GM12878 (cell line): ENCODE results near the gene TXLNG. TPM values are rescaled to one million over a fixed set of nuclear protein-coding genes. Genes with fewer than 3 reads are reported as not detected.

Experiments
- ATAC-seq: fragments of 200-7000 bp; cut with Tn5 transposase; 3 replicates; pipeline ENCODE4 v1.9.1; 2020; ENCODE audit warnings: mild to moderate bottlenecking, moderate library complexity
- BruUV-seq: library from RNA; stranded (reverse); fragments of 400-500 nt; replicated peaks from 2 replicates; lab custom pipeline; 2021; lab: Mats Ljungman, UMichigan
- CTCF ChIA-PET: fragments of 300-600 bp; sonication (Branson Sonifier 250); formaldehyde crosslinking; extraction: SDS; loops from one replicate; lab custom pipeline; 2021; ENCODE audit warnings: inconsistent platforms; lab: Yijun Ruan, JAX
- POLR2A ChIA-PET: fragments of 350-600 bp; formaldehyde crosslinking; extraction: SDS; loops from one replicate; lab custom pipeline; 2021; ENCODE audit warnings: inconsistent platforms; lab: Charles Lee
- RAD21 ChIA-PET: fragments of 300-600 bp; sonication (Branson Sonifier 250); formaldehyde crosslinking; loops from one replicate; lab custom pipeline; 2023; ENCODE audit warnings: antibody characterized with exemption; ENCODE audit not compliant: unreplicated experiment; lab: Charles Lee
- SMC1A ChIA-PET: fragments of 300-600 bp; sonication (Branson Sonifier 250); formaldehyde crosslinking; loops from one replicate; lab custom pipeline; 2023; ENCODE audit not compliant: unreplicated experiment, uncharacterized antibody; lab: Charles Lee
- DNase-seq: peaks from one replicate; pipeline ENCODE4 v3.0.0-alpha.2; 2011; ENCODE audit warnings: low read depth, low spot score
- FAIRE-seq: peaks from 3 replicates; lab custom pipeline; 2011; peaks lifted over from hg19 to GRCh38; lab: Jason Lieb, UNC
- H2AFZ ChIP-seq: 2 replicates; pipeline ENCODE4 v1.6.0; 2011; ENCODE audit warnings: low read depth, low read length, control low read depth; ENCODE audit not compliant: control insufficient read depth
- H3K27ac ChIP-seq: 2 replicates; pipeline ENCODE4 v1.5.1; 2011; ENCODE audit warnings: control low read depth; ENCODE audit not compliant: control insufficient read depth, insufficient read depth
- H3K27me3 ChIP-seq, 2 experiments: replicated peaks in 1 of 2; 2 replicates each; pipeline versions ENCODE4 v1.6.0 to v1.6.1; 2011; ENCODE audit warnings: low read length in 1 of 2; ENCODE audit not compliant: control insufficient read depth in 2 of 2, insufficient read depth in 2 of 2
- H3K36me3 ChIP-seq, 2 experiments: 2 replicates each; pipeline ENCODE4 v1.5.1; 2011; ENCODE audit warnings: low read length in 1 of 2; ENCODE audit not compliant: control insufficient read depth in 2 of 2, insufficient read depth in 2 of 2
- H3K4me1 ChIP-seq: 2 replicates; pipeline ENCODE4 v1.6.1; 2011; ENCODE audit warnings: mild to moderate bottlenecking, low read length, moderate library complexity, mixed read lengths; ENCODE audit not compliant: control insufficient read depth, insufficient read depth
- H3K4me2 ChIP-seq: 2 replicates; pipeline ENCODE4 v1.6.0; 2011; ENCODE audit warnings: control low read depth; ENCODE audit not compliant: control insufficient read depth, insufficient read depth
- H3K4me3 ChIP-seq: fragments of 200-600 bp; sonication (generic); 2 replicates; pipeline ENCODE4 v1.5.1; 2016
- H3K79me2 ChIP-seq: 2 replicates; pipeline ENCODE4 v1.6.0; 2011; ENCODE audit warnings: low read length; ENCODE audit not compliant: control insufficient read depth, insufficient read depth
- H3K9ac ChIP-seq: 2 replicates; pipeline ENCODE4 v1.8.0; 2011; ENCODE audit warnings: low read length, control low read depth, mixed read lengths; ENCODE audit not compliant: control insufficient read depth, insufficient read depth
- H3K9me3 ChIP-seq: replicated peaks from 3 replicates; pipeline ENCODE4 v1.5.1; 2011; ENCODE audit warnings: mild to moderate bottlenecking, low read length; ENCODE audit not compliant: control insufficient read depth, insufficient read depth
- H4K20me1 ChIP-seq: 2 replicates; pipeline ENCODE4 v1.6.0; 2011; ENCODE audit not compliant: control insufficient read depth, insufficient read depth
- CHD4 ChIP-seq: fragments of 200-600 bp; sonication (generic); IDR thresholded peaks from 2 replicates; pipeline ENCODE4 v1.6.1; 2016; ENCODE audit warnings: mild to moderate bottlenecking
- EP300 ChIP-seq, 2 experiments: fragments of 150-350 bp in 1 of 2; IDR thresholded peaks; 2 replicates each; pipeline ENCODE4 v1.6.1; 2011 to 2012; ENCODE audit warnings: low read depth in 2 of 2, low read length in 2 of 2, borderline replicate concordance in 1 of 2, improper control_type of control experiment in 1 of 2, inconsistent platforms in 1 of 2; ENCODE audit not compliant: control insufficient read depth in 1 of 2
- GABPA ChIP-seq: IDR thresholded peaks from 2 replicates; pipeline ENCODE4 v1.6.1; 2014; ENCODE audit warnings: antibody characterized with exemption, low read depth, mild to moderate bottlenecking, inconsistent platforms
- MEF2B ChIP-seq: fragments of 450-650 bp; IDR thresholded peaks from 2 replicates; pipeline ENCODE4 v1.6.1; 2018; ENCODE audit warnings: mild to moderate bottlenecking, moderate library complexity; ENCODE audit not compliant: partially characterized antibody, poor library complexity, severe bottlenecking
- POU2F2 ChIP-seq: IDR thresholded peaks from 3 replicates; pipeline ENCODE4 v1.6.1; 2011; ENCODE audit warnings: low read depth, mild to moderate bottlenecking, low read length, borderline replicate concordance
- SMARCA5 ChIP-seq: fragments of 450-650 bp; IDR thresholded peaks from 2 replicates; pipeline ENCODE4 v1.6.1; 2017; ENCODE audit warnings: mild to moderate bottlenecking
- WGBS: methylation state at CpG from one replicate; pipeline ENCODE4 v1.1.6; 2016; ENCODE audit warnings: low lambda C conversion rate; ENCODE audit not compliant: insufficient replicate concordance, insufficient coverage; ENCODE audit errors: missing lambda C conversion rate; 5-methylcytosine and 5-hydroxymethylcytosine counted together
- in situ Hi-C: fragments of 300-500 bp; cut with MboI; formaldehyde crosslinking; loops from 9 replicates; pipeline ENCODE4 v1.14.3; 2018; ENCODE audit warnings: mixed read lengths
- intact Hi-C: fragments of 100-400 bp; cut with micrococcal nuclease; formaldehyde crosslinking; loops from one replicate; pipeline ENCODE4 v1.14.2; 2022; ENCODE audit not compliant: unreplicated experiment
- polyA plus RNA-seq, 11 experiments: library from polyadenylated mRNA; depleted of rRNA in 4 of 11; unstranded in 6 of 11; stranded (reverse) in 5 of 11; fragments of >200 nt; fragmentation: Nextera tagmentation in 4 of 11; fragmentation: Illumina TruSeq in 1 of 11; extraction: Ambion mirVana in 4 of 11; extraction: Trizol in 1 of 11; gene quantifications; 1 replicate in 1 of 11; 2 replicates in 10 of 11; pipeline versions ENCODE4 v1.2.1 to v1.2.3, GENCODE V29; 2011 to 2016; ENCODE audit warnings: inconsistent platforms in 2 of 11, missing spikeins in 2 of 11, low read depth in 1 of 11
- total RNA-seq, 4 experiments: library from RNA; depleted of rRNA in 3 of 4; stranded (reverse); fragments of >200 nt in 3 of 4; fragmentation: Illumina TruSeq in 1 of 4; extraction: Trizol in 1 of 4; gene quantifications; 2 replicates each; pipeline versions ENCODE4 v1.2.1 to v1.2.3, GENCODE V29; 2013 to 2021
- TF ChIP-seq, protein P1 (sequence below): fragments of 150-350 bp; IDR thresholded peaks from 2 replicates; pipeline ENCODE4 v1.6.1; 2016; ENCODE audit warnings: low read depth, low read length
- TF ChIP-seq, protein P2 (sequence below): fragments of 450-650 bp; IDR thresholded peaks from 2 replicates; pipeline ENCODE4 v1.6.1; 2018; ENCODE audit warnings: mild to moderate bottlenecking, low read depth, moderate library complexity; ENCODE audit not compliant: partially characterized antibody

The TXLNG gene
- total and polyA plus RNA-seq, 10 of the 15 experiments (the other 5 are each of a cell fraction or from before 2014, with no cell fraction given) = 9.9 to 40.7 (median 19.5) TPM

DNA sequence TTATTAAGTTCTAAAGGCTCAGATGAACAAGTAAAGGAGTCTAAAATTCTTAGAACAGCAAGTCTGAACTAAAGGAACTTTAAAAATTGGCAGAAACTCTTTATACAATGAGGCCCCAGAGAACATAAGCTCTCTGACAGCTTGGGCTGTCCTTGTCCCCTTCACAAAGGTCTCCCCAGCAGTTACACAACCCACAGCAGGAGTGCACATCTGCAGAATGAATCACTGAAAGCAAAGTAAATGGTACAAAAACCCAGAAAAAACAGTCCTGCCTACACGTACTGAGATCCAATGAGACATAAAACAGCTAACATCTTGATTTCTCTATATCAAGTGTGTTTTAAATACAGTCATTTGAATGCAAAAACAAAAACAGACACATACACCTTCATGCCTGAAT, 65.2 kb downstream of the TXLNG start:
- Histone ChIP-seq H3K36me3 (peaks cover 0 to 6% of the 10 kb centered on the region in 2 experiments), H3K27ac (no peak overlapping the region), H3K9me3 (no peaks in the 10 kb centered on the region; the same call in 2 of the 3 replicates), H4K20me1 (no peaks in the 10 kb centered on the region), H3K79me2 (no peaks in the 10 kb centered on the region; the same call in 1 of the 2 replicates), H3K9ac (no peak overlapping the region), H3K4me2 (no peak overlapping the region), H2AFZ (no peak overlapping the region)
- DNase-seq (no peak), FAIRE-seq (no peak), ATAC-seq (peak; percentile 12; the same call in 2 of the 3 replicates)
- in situ Hi-C loops = no loop called here
- BruUV-seq = no TSS peak
- ChIA-PET RAD21 (no interaction called here), SMC1A (interaction anchor here (1.0 to 1.5 kb wide), 2 partner anchors 9 to 20 kb away, joined by 3 to 4 read pairs; no protein-coding TSS in a partner anchor), POLR2A (no interaction called here)
- TF ChIP-seq POU2F2 (no peak), EP300 (IDR thresholded peaks at IDR 0.05; ENCODE audit: borderline replicate concordance in 1 of 2, control insufficient read depth in 1 of 2, low read depth in 2 of 2, low read length in 2 of 2) (no peak), MEF2B (no peak), SMARCA5 (no peak), CHD4 (no peak), GABPA (no peak)
- TF ChIP-seq, protein P1, sequence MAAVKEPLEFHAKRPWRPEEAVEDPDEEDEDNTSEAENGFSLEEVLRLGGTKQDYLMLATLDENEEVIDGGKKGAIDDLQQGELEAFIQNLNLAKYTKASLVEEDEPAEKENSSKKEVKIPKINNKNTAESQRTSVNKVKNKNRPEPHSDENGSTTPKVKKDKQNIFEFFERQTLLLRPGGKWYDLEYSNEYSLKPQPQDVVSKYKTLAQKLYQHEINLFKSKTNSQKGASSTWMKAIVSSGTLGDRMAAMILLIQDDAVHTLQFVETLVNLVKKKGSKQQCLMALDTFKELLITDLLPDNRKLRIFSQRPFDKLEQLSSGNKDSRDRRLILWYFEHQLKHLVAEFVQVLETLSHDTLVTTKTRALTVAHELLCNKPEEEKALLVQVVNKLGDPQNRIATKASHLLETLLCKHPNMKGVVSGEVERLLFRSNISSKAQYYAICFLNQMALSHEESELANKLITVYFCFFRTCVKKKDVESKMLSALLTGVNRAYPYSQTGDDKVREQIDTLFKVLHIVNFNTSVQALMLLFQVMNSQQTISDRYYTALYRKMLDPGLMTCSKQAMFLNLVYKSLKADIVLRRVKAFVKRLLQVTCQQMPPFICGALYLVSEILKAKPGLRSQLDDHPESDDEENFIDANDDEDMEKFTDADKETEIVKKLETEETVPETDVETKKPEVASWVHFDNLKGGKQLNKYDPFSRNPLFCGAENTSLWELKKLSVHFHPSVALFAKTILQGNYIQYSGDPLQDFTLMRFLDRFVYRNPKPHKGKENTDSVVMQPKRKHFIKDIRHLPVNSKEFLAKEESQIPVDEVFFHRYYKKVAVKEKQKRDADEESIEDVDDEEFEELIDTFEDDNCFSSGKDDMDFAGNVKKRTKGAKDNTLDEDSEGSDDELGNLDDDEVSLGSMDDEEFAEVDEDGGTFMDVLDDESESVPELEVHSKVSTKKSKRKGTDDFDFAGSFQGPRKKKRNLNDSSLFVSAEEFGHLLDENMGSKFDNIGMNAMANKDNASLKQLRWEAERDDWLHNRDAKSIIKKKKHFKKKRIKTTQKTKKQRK = no peak
- TF ChIP-seq, protein P2, sequence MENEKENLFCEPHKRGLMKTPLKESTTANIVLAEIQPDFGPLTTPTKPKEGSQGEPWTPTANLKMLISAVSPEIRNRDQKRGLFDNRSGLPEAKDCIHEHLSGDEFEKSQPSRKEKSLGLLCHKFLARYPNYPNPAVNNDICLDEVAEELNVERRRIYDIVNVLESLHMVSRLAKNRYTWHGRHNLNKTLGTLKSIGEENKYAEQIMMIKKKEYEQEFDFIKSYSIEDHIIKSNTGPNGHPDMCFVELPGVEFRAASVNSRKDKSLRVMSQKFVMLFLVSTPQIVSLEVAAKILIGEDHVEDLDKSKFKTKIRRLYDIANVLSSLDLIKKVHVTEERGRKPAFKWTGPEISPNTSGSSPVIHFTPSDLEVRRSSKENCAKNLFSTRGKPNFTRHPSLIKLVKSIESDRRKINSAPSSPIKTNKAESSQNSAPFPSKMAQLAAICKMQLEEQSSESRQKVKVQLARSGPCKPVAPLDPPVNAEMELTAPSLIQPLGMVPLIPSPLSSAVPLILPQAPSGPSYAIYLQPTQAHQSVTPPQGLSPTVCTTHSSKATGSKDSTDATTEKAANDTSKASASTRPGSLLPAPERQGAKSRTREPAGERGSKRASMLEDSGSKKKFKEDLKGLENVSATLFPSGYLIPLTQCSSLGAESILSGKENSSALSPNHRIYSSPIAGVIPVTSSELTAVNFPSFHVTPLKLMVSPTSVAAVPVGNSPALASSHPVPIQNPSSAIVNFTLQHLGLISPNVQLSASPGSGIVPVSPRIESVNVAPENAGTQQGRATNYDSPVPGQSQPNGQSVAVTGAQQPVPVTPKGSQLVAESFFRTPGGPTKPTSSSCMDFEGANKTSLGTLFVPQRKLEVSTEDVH = no peak
- TF ChIP-seq, all 136 proteins: peak for 0
- H3K4me3 ChIP-seq = no peak overlapping the region
- no peaks in the 10 kb centered on the region for H3K27me3 ChIP-seq
- CTCF ChIA-PET = interaction anchor here (1.2 to 2.8 kb wide), 3 partner anchors 29 to 41 kb away, joined by 3 to 16 read pairs (median 5); no protein-coding TSS in a partner anchor
- H3K4me1 ChIP-seq = no peaks in the 10 kb centered on the region
- intact Hi-C loops = no loop called here
- 36% methylated on average over 1 of the region's 1 CpG for WGBS
